H9 (cell line): ENCODE measurements around the gene ERBIN. TPM values are rescaled to one million over a fixed set of nuclear protein-coding genes. Genes with fewer than 3 reads are reported as not detected.

Experiments
- DNase-seq: peaks from one replicate; pipeline ENCODE4 v3.0.0-alpha.2; 2017
- H2AFZ ChIP-seq: one replicate; pipeline ENCODE4 v1.6.1; 2013; ENCODE audit warnings: mild to moderate bottlenecking, low read length, control low read depth, moderate library complexity
- H2AK5ac ChIP-seq: 2 replicates; pipeline ENCODE4 v1.6.1; 2013; ENCODE audit warnings: low read length, control low read depth, mixed read lengths; ENCODE audit not compliant: insufficient read length
- H2BK120ac ChIP-seq: one replicate; pipeline ENCODE4 v1.6.1; 2013; ENCODE audit warnings: low read depth, mild to moderate bottlenecking, low read length, control low read depth, inconsistent platforms; ENCODE audit not compliant: poor library complexity, severe bottlenecking
- H2BK12ac ChIP-seq: 2 replicates; pipeline ENCODE4 v1.6.1; 2013; ENCODE audit warnings: low read length, control low read depth, mixed read lengths, low read depth; ENCODE audit not compliant: insufficient read length
- H2BK15ac ChIP-seq: 2 replicates; pipeline ENCODE4 v1.6.1; 2013; ENCODE audit warnings: low read depth, low read length, control low read depth
- H2BK20ac ChIP-seq: one replicate; pipeline ENCODE4 v1.6.1; 2013; ENCODE audit warnings: low read depth, mild to moderate bottlenecking, low read length, control low read depth, inconsistent platforms; ENCODE audit not compliant: poor library complexity, severe bottlenecking
- H2BK5ac ChIP-seq: 2 replicates; pipeline ENCODE4 v1.6.1; 2013; ENCODE audit warnings: low read length, control low read depth, mixed read lengths; ENCODE audit not compliant: insufficient read length
- H3K14ac ChIP-seq: 2 replicates; pipeline ENCODE4 v1.6.1; 2013; ENCODE audit warnings: low read length, control low read depth; ENCODE audit not compliant: insufficient read depth
- H3K18ac ChIP-seq: 2 replicates; pipeline ENCODE4 v1.6.1; 2013; ENCODE audit warnings: low read depth, mild to moderate bottlenecking, mixed read lengths, low read length, control low read depth; ENCODE audit not compliant: insufficient read length
- H3K23ac ChIP-seq: 2 replicates; pipeline ENCODE4 v1.6.1; 2013; ENCODE audit warnings: low read length, control low read depth, mixed read lengths, low read depth; ENCODE audit not compliant: insufficient read length
- H3K23me2 ChIP-seq: 2 replicates; pipeline ENCODE4 v1.6.1; 2013; ENCODE audit warnings: low read depth, mild to moderate bottlenecking, mixed read lengths, low read length, control low read depth; ENCODE audit not compliant: insufficient read length, poor library complexity, severe bottlenecking
- H3K27ac ChIP-seq: 2 replicates; pipeline ENCODE4 v1.5.1; 2013; ENCODE audit warnings: low read length, control low read depth, mixed read lengths, low read depth; ENCODE audit not compliant: insufficient read length
- H3K27me3 ChIP-seq: 2 replicates; pipeline ENCODE4 v1.6.1; 2013; ENCODE audit warnings: low read length, control low read depth, inconsistent platforms; ENCODE audit not compliant: insufficient read depth
- H3K4ac ChIP-seq: 2 replicates; pipeline ENCODE4 v1.6.1; 2013; ENCODE audit warnings: low read depth, mild to moderate bottlenecking, control low read depth, inconsistent platforms, low read length, moderate library complexity
- H3K4me1 ChIP-seq: 2 replicates; pipeline ENCODE4 v1.6.1; 2013; ENCODE audit warnings: low read length, control low read depth, inconsistent platforms; ENCODE audit not compliant: insufficient read depth
- H3K4me2 ChIP-seq: 2 replicates; pipeline ENCODE4 v1.6.1; 2013; ENCODE audit warnings: low read length, control low read depth, mixed read lengths; ENCODE audit not compliant: insufficient read length, insufficient read depth
- H3K56ac ChIP-seq: 2 replicates; pipeline ENCODE4 v1.6.1; 2013; ENCODE audit warnings: low read depth, mild to moderate bottlenecking, mixed read lengths, low read length, control low read depth; ENCODE audit not compliant: insufficient read length
- H3K79me1 ChIP-seq: 2 replicates; pipeline ENCODE4 v1.6.1; 2013; ENCODE audit warnings: low read depth, mild to moderate bottlenecking, moderate library complexity, low read length, control low read depth, inconsistent platforms; ENCODE audit not compliant: insufficient read depth, poor library complexity, severe bottlenecking
- H3K79me2 ChIP-seq: 2 replicates; pipeline ENCODE4 v1.6.1; 2013; ENCODE audit warnings: low read length, control low read depth, inconsistent platforms; ENCODE audit not compliant: insufficient read depth
- H3K9ac ChIP-seq: 2 replicates; pipeline ENCODE4 v1.6.1; 2013; ENCODE audit warnings: low read length, control low read depth, mixed read lengths; ENCODE audit not compliant: insufficient read length; ENCODE audit errors: extremely low read depth
- H3K9me3 ChIP-seq: one replicate; pipeline ENCODE4 v1.6.1; 2013; ENCODE audit warnings: low read depth, low read length, inconsistent platforms; ENCODE audit not compliant: control insufficient read depth
- H3T11ph ChIP-seq: one replicate; pipeline ENCODE4 v1.6.1; 2013; ENCODE audit warnings: mild to moderate bottlenecking, low read length, control low read depth, inconsistent platforms
- H4K20me1 ChIP-seq: one replicate; pipeline ENCODE4 v1.6.1; 2013; ENCODE audit not compliant: control insufficient read depth, insufficient read length, insufficient read depth
- H4K5ac ChIP-seq: 2 replicates; pipeline ENCODE4 v1.6.1; 2013; ENCODE audit warnings: low read depth, mild to moderate bottlenecking, mixed read lengths, low read length, control low read depth; ENCODE audit not compliant: insufficient read length
- H4K8ac ChIP-seq: replicated peaks from 2 replicates; pipeline ENCODE4 v1.6.1; 2013; ENCODE audit warnings: low read length, control low read depth, mixed read lengths, low read depth; ENCODE audit not compliant: insufficient read length
- H4K91ac ChIP-seq: 2 replicates; pipeline ENCODE4 v1.6.1; 2013; ENCODE audit warnings: low read depth, mild to moderate bottlenecking, moderate library complexity, mixed read lengths, low read length, control low read depth; ENCODE audit not compliant: insufficient read length
- H3K27ac Mint-ChIP-seq, 3 experiments: 2 replicates in 2 of 3; 3 replicates in 1 of 3; pipeline ENCODE4 v1.8.0; 2020 to 2021; ENCODE audit warnings: mixed read lengths in 3 of 3, mild to moderate bottlenecking in 1 of 3, moderate library complexity in 1 of 3
- H3K27me3 Mint-ChIP-seq: 2 replicates; pipeline ENCODE4 v1.8.0; 2021; ENCODE audit warnings: low read depth, mild to moderate bottlenecking, moderate library complexity, mixed read lengths
- H3K36me3 Mint-ChIP-seq, 3 experiments: 2 replicates in 2 of 3; 3 replicates in 1 of 3; pipeline ENCODE4 v1.8.0; 2020 to 2021; ENCODE audit warnings: low read depth in 3 of 3, mixed read lengths in 3 of 3; ENCODE audit not compliant: insufficient read depth in 1 of 3
- H3K4me1 Mint-ChIP-seq, 2 experiments: 2 replicates each; pipeline ENCODE4 v1.8.0; 2020; ENCODE audit warnings: mixed read lengths in 2 of 2
- H3K4me3 Mint-ChIP-seq, 2 experiments: 2 replicates in 1 of 2; 3 replicates in 1 of 2; pipeline ENCODE4 v1.8.0; 2020 to 2021; ENCODE audit warnings: mild to moderate bottlenecking in 2 of 2, mixed read lengths in 2 of 2, moderate library complexity in 1 of 2
- H3K9me3 Mint-ChIP-seq, 2 experiments: 2 replicates in 1 of 2; 3 replicates in 1 of 2; pipeline ENCODE4 v1.8.0; 2020; ENCODE audit warnings: mild to moderate bottlenecking in 2 of 2, mixed read lengths in 2 of 2, moderate library complexity in 1 of 2
- CTCF ChIP-seq: fragments of 200-600 bp; sonication (generic); conservative IDR thresholded peaks from 3 replicates; pipeline ENCODE4 v1.8.0; 2021; ENCODE audit warnings: antibody characterized with exemption, mild to moderate bottlenecking
- WGBS: extraction: QIAGEN DNeasy Blood & Tissue Kit; methylation state at CpG from one replicate; pipeline ENCODE4 v1.1.7; 2013; ENCODE audit warnings: missing lambda C conversion rate, low lambda C conversion rate, mixed read lengths; ENCODE audit not compliant: insufficient read length; ENCODE audit errors: extremely low coverage; 5-methylcytosine and 5-hydroxymethylcytosine counted together
- total RNA-seq: library from RNA; stranded (reverse); gene quantifications from 2 replicates; pipeline ENCODE4 v1.2.1, GENCODE V29; 2021

The ERBIN gene
- total RNA-seq, 1 experiment from 2014 or later, result 42.9 TPM

- H2BK20ac ChIP-seq, result no peak overlapping the region
- H2BK120ac ChIP-seq, result no peak overlapping the region
- H3K4me1 Mint-ChIP-seq, result peaks cover 10 to 16% of the 10 kb centered on the region in 2 experiments
- H3K79me2 ChIP-seq, result no peaks in the 10 kb centered on the region
- H3K9me3 ChIP-seq, result no peaks in the 10 kb centered on the region
- H4K91ac ChIP-seq, result no peak overlapping the region
- H2BK5ac ChIP-seq, result no peak overlapping the region
- peaks cover 23 to 35% (median 27%) of the 10 kb centered on the region in 3 experiments for H3K36me3 Mint-ChIP-seq
- WGBS, result no CpG with 5 or more reads among the region's 4 CpGs
- no peak overlapping the region for H2AK5ac ChIP-seq
- no peak overlapping the region for H3T11ph ChIP-seq
- no peak overlapping the region for H3K9ac ChIP-seq
- no peak overlapping the region for H2BK15ac ChIP-seq
- H3K4ac ChIP-seq, result no peak overlapping the region
- TF ChIP-seq CTCF, result no peak
- H3K4me1 ChIP-seq, result no peaks in the 10 kb centered on the region
- no peak overlapping the region for H4K5ac ChIP-seq
- H2BK12ac ChIP-seq, result no peak overlapping the region
- no peak overlapping the region for H4K8ac ChIP-seq
- no peaks in the 10 kb centered on the region for H4K20me1 ChIP-seq
- no peaks in the 10 kb centered on the region for H3K27me3 Mint-ChIP-seq
- no peaks in the 10 kb centered on the region for H3K27me3 ChIP-seq
- H2AFZ ChIP-seq, result no peak overlapping the region
- no peak overlapping the region for H3K18ac ChIP-seq
- H3K14ac ChIP-seq, result no peak overlapping the region
- H3K56ac ChIP-seq, result no peak overlapping the region
- no peak overlapping the region for H3K27ac ChIP-seq
- H3K4me2 ChIP-seq, result no peak overlapping the region
- H3K79me1 ChIP-seq, result peaks cover 4% of the 10 kb centered on the region
- no peak overlapping the region for H3K4me3 Mint-ChIP-seq
- no peaks in the 10 kb centered on the region for H3K9me3 Mint-ChIP-seq
- DNase-seq, result no peak
- no peak overlapping the region for H3K23ac ChIP-seq
- no peaks in the 10 kb centered on the region for H3K23me2 ChIP-seq
- no peak overlapping the region for H3K27ac Mint-ChIP-seq
These were observed 75.6 kb downstream of the ERBIN start for GRCh38 chr5:66001952-66002351.
